GM23338 (cell line): ENCODE data around the gene KIR2DL4. TPM values are rescaled to one million over a fixed set of nuclear protein-coding genes. Genes with fewer than 3 reads are reported as not detected.
"Not testable (repeated sequence)": the region's sequence is repeated elsewhere in the genome, so short reads cannot be mapped to it uniquely, and the experiment has no call there.

Experiments used
- ATAC-seq: fragments of 200-7000 bp; cut with Tn5 transposase; 3 replicates; pipeline ENCODE4 v1.9.1; 2020
- DNase-seq: peaks from one replicate; pipeline ENCODE4 v3.0.0-alpha.2; 2015; ENCODE audit warnings: low spot score
- H2AFZ ChIP-seq: fragments of 200-600 bp; sonication (generic); 2 replicates; pipeline ENCODE4 v1.8.0; 2016; ENCODE audit warnings: antibody characterized with exemption, mild to moderate bottlenecking, moderate library complexity
- H3F3A ChIP-seq: fragments of 200-600 bp; sonication (generic); replicated peaks from 2 replicates; pipeline ENCODE4 v1.8.0; 2017; ENCODE audit warnings: antibody characterized with exemption, mixed run types, low read depth
- H3K27ac ChIP-seq: fragments of 200-600 bp; sonication (generic); 2 replicates; pipeline ENCODE4 v1.6.1; 2016; ENCODE audit warnings: low read depth
- H3K27me3 ChIP-seq: fragments of 200-600 bp; sonication (generic); 2 replicates; pipeline ENCODE4 v1.8.0; 2016; ENCODE audit warnings: mild to moderate bottlenecking, mixed run types, moderate library complexity; ENCODE audit not compliant: insufficient read depth
- H3K36me3 ChIP-seq: fragments of 200-600 bp; sonication (generic); 2 replicates; pipeline ENCODE4 v1.8.0; 2016; ENCODE audit warnings: mild to moderate bottlenecking; ENCODE audit not compliant: insufficient read depth
- H3K4me1 ChIP-seq: fragments of 200-600 bp; sonication (generic); 2 replicates; pipeline ENCODE4 v1.8.0; 2016; ENCODE audit warnings: mild to moderate bottlenecking, moderate library complexity; ENCODE audit not compliant: insufficient read depth
- H3K4me2 ChIP-seq: fragments of 200-600 bp; sonication (generic); 2 replicates; pipeline ENCODE4 v1.7.1; 2017; ENCODE audit warnings: mixed run types
- H3K4me3 ChIP-seq: fragments of 200-600 bp; sonication (generic); 2 replicates; pipeline ENCODE4 v1.6.1; 2016; ENCODE audit warnings: mixed run types
- H3K79me2 ChIP-seq: fragments of 200-600 bp; sonication (generic); replicated peaks from 2 replicates; pipeline ENCODE4 v1.8.0; 2017; ENCODE audit warnings: mild to moderate bottlenecking; ENCODE audit not compliant: insufficient read depth
- H3K9me2 ChIP-seq: fragments of 200-600 bp; sonication (generic); 2 replicates; pipeline ENCODE4 v1.8.0; 2017; ENCODE audit not compliant: insufficient read depth
- H4K20me1 ChIP-seq: fragments of 200-600 bp; sonication (generic); replicated peaks from 2 replicates; pipeline ENCODE4 v1.8.0; 2017; ENCODE audit warnings: mild to moderate bottlenecking; ENCODE audit not compliant: insufficient read depth
- H3K27ac Mint-ChIP-seq: 2 replicates; pipeline ENCODE4 v1.8.0; 2020; ENCODE audit warnings: inconsistent platforms, mild to moderate bottlenecking, moderate library complexity, mixed read lengths
- H3K27me3 Mint-ChIP-seq: 3 replicates; pipeline ENCODE4 v1.8.0; 2022; ENCODE audit warnings: low read depth, mild to moderate bottlenecking, moderate library complexity, mixed read lengths, inconsistent platforms; ENCODE audit not compliant: insufficient read depth, poor library complexity
- H3K36me3 Mint-ChIP-seq: 3 replicates; pipeline ENCODE4 v1.8.0; 2021; ENCODE audit warnings: low read depth, mild to moderate bottlenecking, inconsistent platforms, moderate library complexity, mixed read lengths
- H3K4me1 Mint-ChIP-seq: 3 replicates; pipeline ENCODE4 v1.8.0; 2020; ENCODE audit warnings: mild to moderate bottlenecking, inconsistent platforms, mixed read lengths
- H3K4me3 Mint-ChIP-seq: 3 replicates; pipeline ENCODE4 v1.8.0; 2021; ENCODE audit warnings: moderate library complexity, mild to moderate bottlenecking, inconsistent platforms, mixed read lengths
- H3K9me3 Mint-ChIP-seq: 3 replicates; pipeline ENCODE4 v1.8.0; 2020; ENCODE audit warnings: moderate library complexity, mild to moderate bottlenecking, inconsistent platforms, mixed read lengths
- ZNF114 ChIP-seq: fragments of 250-450 bp; sonication (Bioruptor Pico); IDR thresholded peaks from 2 replicates; pipeline ENCODE4 v1.5.0; 2020; ENCODE audit warnings: mild to moderate bottlenecking, moderate library complexity
- long read RNA-seq: library from polyadenylated mRNA; unstranded; transcript quantifications from one replicate; pipeline ENCODE4 v2.0.0, GENCODE V29; 2020; ENCODE audit not compliant: unreplicated experiment
- polyA plus RNA-seq: library from polyadenylated mRNA; unstranded; fragments of >200 nt; fragmentation: Nextera tagmentation; extraction: Ambion mirVana; gene quantifications from 2 replicates; pipeline ENCODE4 v1.2.1, GENCODE V29; 2016
- total RNA-seq: library from RNA; depleted of rRNA; stranded (reverse); fragments of >200 nt; shearing (Covaris generic); gene quantifications from 2 replicates; pipeline ENCODE4 v1.2.3, GENCODE V29; 2014; rRNA removed

Gene KIR2DL4
- not detected in 2 replicates for total RNA-seq
- not detected in 2 replicates for polyA plus RNA-seq
- long read RNA-seq, result 0 reads

GRCh38 chr19:54803410-54803809, at the start of gene KIR2DL4:
KIR2DL4 (plus strand) TSS chr19:54803610; CDS start chr19:54803652, 42 bp downstream.
- no peaks in the 10 kb centered on the region for H3F3A ChIP-seq
- H3K27ac ChIP-seq, result no peak within 1 kb of the TSS
- no peaks in the 10 kb centered on the region for H3K4me1 ChIP-seq
- Mint-ChIP-seq H3K4me3 (no peak within 1 kb of the TSS), H3K36me3 (peaks cover 54% of the 10 kb centered on the region), H3K4me1 (no peaks in the 10 kb centered on the region), H3K27me3 (peaks cover 9% of the 10 kb centered on the region), H3K27ac (no peak within 1 kb of the TSS), H3K9me3 (peaks cover 69% of the 10 kb centered on the region)
- H3K4me2 ChIP-seq, result no peak within 1 kb of the TSS
- no peak within 1 kb of the TSS for H2AFZ ChIP-seq
- no peak for DNase-seq
- H4K20me1 ChIP-seq, result no peaks in the 10 kb centered on the region
- H3K36me3 ChIP-seq, result no peaks in the 10 kb centered on the region
- no peaks in the 10 kb centered on the region for H3K79me2 ChIP-seq
- no peak within 1 kb of the TSS for H3K4me3 ChIP-seq
- no peak for ATAC-seq
- H3K9me2 ChIP-seq, result no peaks in the 10 kb centered on the region
- TF ChIP-seq ZNF114, result no peak
- no peaks in the 10 kb centered on the region for H3K27me3 ChIP-seq

GRCh38 chr19:54756204-54757110, 47.0 kb upstream of the KIR2DL4 start:
- not testable (repeated sequence) for DNase-seq, H3K27me3 ChIP-seq, H4K20me1 ChIP-seq, H3K9me2 ChIP-seq, H3K4me2 ChIP-seq, H3K27me3 Mint-ChIP-seq, H2AFZ ChIP-seq, H3K27ac ChIP-seq, H3K79me2 ChIP-seq, H3K36me3 ChIP-seq, H3K4me1 Mint-ChIP-seq, H3K27ac Mint-ChIP-seq, ATAC-seq, H3K4me1 ChIP-seq, H3F3A ChIP-seq, H3K4me3 Mint-ChIP-seq, H3K4me3 ChIP-seq
- peaks cover 99% of the 10 kb centered on the region for H3K9me3 Mint-ChIP-seq
- H3K36me3 Mint-ChIP-seq, result peaks cover 37% of the 10 kb centered on the region

- H4K20me1 ChIP-seq, H3K27me3 Mint-ChIP-seq, H3K4me1 ChIP-seq, H3F3A ChIP-seq, H3K4me2 ChIP-seq, H3K79me2 ChIP-seq, H2AFZ ChIP-seq, H3K4me1 Mint-ChIP-seq, H3K9me2 ChIP-seq, H3K36me3 ChIP-seq, H3K27me3 ChIP-seq, H3K27ac ChIP-seq, H3K27ac Mint-ChIP-seq, H3K4me3 ChIP-seq, DNase-seq, ATAC-seq, H3K4me3 Mint-ChIP-seq: not testable (repeated sequence)
- peaks cover 32% of the 10 kb centered on the region for H3K36me3 Mint-ChIP-seq
- H3K9me3 Mint-ChIP-seq, result peaks cover 100% of the 10 kb centered on the region
Observed at GRCh38 chr19:54758577-54758976, 44.8 kb upstream of the KIR2DL4 start.

- peaks cover 36% of the 10 kb centered on the region for H3K36me3 Mint-ChIP-seq
- H3F3A ChIP-seq, H3K36me3 ChIP-seq, H3K4me3 Mint-ChIP-seq, H3K4me1 Mint-ChIP-seq, H3K27me3 Mint-ChIP-seq, H3K27ac ChIP-seq, ATAC-seq, H3K4me3 ChIP-seq, H3K27ac Mint-ChIP-seq, H4K20me1 ChIP-seq, H2AFZ ChIP-seq, H3K4me1 ChIP-seq, H3K9me2 ChIP-seq, H3K79me2 ChIP-seq, DNase-seq, H3K27me3 ChIP-seq, H3K4me2 ChIP-seq: not testable (repeated sequence)
- peaks cover 95% of the 10 kb centered on the region for H3K9me3 Mint-ChIP-seq
Observed at GRCh38 chr19:54764219-54764618, 39.2 kb upstream of the KIR2DL4 start.

- not testable (repeated sequence) for H3K36me3 ChIP-seq, H3K79me2 ChIP-seq, DNase-seq, H3F3A ChIP-seq, H3K4me3 Mint-ChIP-seq, H2AFZ ChIP-seq, H3K4me2 ChIP-seq, H3K27ac ChIP-seq, H3K27ac Mint-ChIP-seq, H3K27me3 Mint-ChIP-seq, H3K9me2 ChIP-seq, H3K27me3 ChIP-seq, H3K4me3 ChIP-seq, H4K20me1 ChIP-seq, H3K4me1 ChIP-seq, ATAC-seq, H3K4me1 Mint-ChIP-seq
- peaks cover 42% of the 10 kb centered on the region for H3K36me3 Mint-ChIP-seq
- peaks cover 94% of the 10 kb centered on the region for H3K9me3 Mint-ChIP-seq
Observed at GRCh38 chr19:54766464-54766863, 36.9 kb upstream of the KIR2DL4 start.

- not testable (repeated sequence) for H3K4me2 ChIP-seq, H3K4me3 Mint-ChIP-seq, H3K27ac Mint-ChIP-seq, H3K36me3 ChIP-seq, H3K4me3 ChIP-seq, H3K79me2 ChIP-seq, H3K9me2 ChIP-seq, H3K27me3 Mint-ChIP-seq, DNase-seq, H4K20me1 ChIP-seq, H2AFZ ChIP-seq, H3K4me1 ChIP-seq, H3K27ac ChIP-seq, H3K27me3 ChIP-seq, ATAC-seq, H3K4me1 Mint-ChIP-seq, H3F3A ChIP-seq
- peaks cover 49% of the 10 kb centered on the region for H3K36me3 Mint-ChIP-seq
- H3K9me3 Mint-ChIP-seq, result peaks cover 94% of the 10 kb centered on the region
Observed at GRCh38 chr19:54769646-54770045, 33.8 kb upstream of the KIR2DL4 start, which contains the start of gene KIR2DL1. KIR2DL1 (plus strand) TSS chr19:54769793; CDS start chr19:54769851, 58 bp downstream.
